Measurements from ENCODE around the gene DAZAP2.
"Not testable (repeated sequence)": the region's sequence is repeated elsewhere in the genome, so short reads cannot be mapped to it uniquely, and the experiment has no call there.

Gene DAZAP2

GRCh38 chr12:51247523-51248206 lies 9.0 kb downstream of the DAZAP2 start:
- no peak for DNase-seq

GRCh38 chr12:51253276-51253675 lies 14.7 kb downstream of the DAZAP2 start:
- DNase-seq, result no peak

GRCh38 chr12:51254536-51254935 lies 15.9 kb downstream of the DAZAP2 start:
- no peak for DNase-seq

GRCh38 chr12:51259600-51259999 lies 21.0 kb downstream of the DAZAP2 start:
- not testable (repeated sequence) for DNase-seq

GRCh38 chr12:51262758-51263177 lies 24.1 kb downstream of the DAZAP2 start:
- DNase-seq, result peak; percentile 14

- DNase-seq, result no peak
Observed at GRCh38 chr12:51263341-51263740, 24.7 kb downstream of the DAZAP2 start.

GRCh38 chr12:51264297-51264696 lies 25.7 kb downstream of the DAZAP2 start:
- no peak for DNase-seq

- DNase-seq, result peak; percentile 45
Observed at GRCh38 chr12:51265024-51265423, 26.4 kb downstream of the DAZAP2 start.

GRCh38 chr12:51269174-51270066 lies 30.8 kb downstream of the DAZAP2 start:
- DNase-seq, result peak; percentile 11

- peak; percentile 34 for DNase-seq
Observed at GRCh38 chr12:51270067-51270950, 31.7 kb downstream of the DAZAP2 start, which contains the start of gene SMAGP. SMAGP (minus strand) TSS chr12:51270415; CDS start chr12:51269278, 1,137 bp downstream.

- DNase-seq, result no peak
Observed at GRCh38 chr12:51270951-51271518, 32.4 kb downstream of the DAZAP2 start.

- not testable (repeated sequence) for DNase-seq
Observed at GRCh38 chr12:51272810-51273209, 34.2 kb downstream of the DAZAP2 start.

GRCh38 chr12:51275088-51275487 lies 36.5 kb downstream of the DAZAP2 start:
- DNase-seq, result no peak

GRCh38 chr12:51281202-51281924 lies 42.7 kb downstream of the DAZAP2 start:
- DNase-seq, result no peak

GRCh38 chr12:51285843-51286242 lies 47.2 kb downstream of the DAZAP2 start:
- DNase-seq, result no peak

- not testable (repeated sequence) for DNase-seq
Observed at GRCh38 chr12:51291603-51292513, 53.2 kb downstream of the DAZAP2 start.
